ENCODE results near the gene RASSF1.
"Not testable (repeated sequence)": the region's sequence is repeated elsewhere in the genome, so short reads cannot be mapped to it uniquely, and the experiment has no call there.

RASSF1 gene

GRCh38 chr3:50323614-50324199 is 16.9 kb downstream of the RASSF1 start:
- no peak for DNase-seq (ENCODE audit: low read depth)

GRCh38 chr3:50323092-50323600 is 17.5 kb downstream of the RASSF1 start:
- DNase-seq (ENCODE audit: low read depth) = no peak

- DNase-seq (ENCODE audit: low read depth) = no peak
Measured at GRCh38 chr3:50322386-50323091, 18.1 kb downstream of the RASSF1 start, which contains the start of gene HYAL2. Gene HYAL2, minus strand, starts transcription at chr3:50322745. Its CDS starts 2,256 bp downstream, at chr3:50320489.

GRCh38 chr3:50322115-50322385 is 18.6 kb downstream of the RASSF1 start:
- DNase-seq (ENCODE audit: low read depth) = no peak

- DNase-seq (ENCODE audit: low read depth) = peak; percentile 61
Measured at GRCh38 chr3:50321336-50322114, 19.1 kb downstream of the RASSF1 start.

- peak; percentile 37 for DNase-seq (ENCODE audit: low read depth)
Measured at GRCh38 chr3:50320853-50321335, 19.7 kb downstream of the RASSF1 start.

- DNase-seq (ENCODE audit: low read depth) = no peak
Measured at GRCh38 chr3:50319894-50320625, 20.6 kb downstream of the RASSF1 start.

- no peak for DNase-seq (ENCODE audit: low read depth)
Measured at GRCh38 chr3:50319181-50319893, 21.3 kb downstream of the RASSF1 start.

- no peak for DNase-seq (ENCODE audit: low read depth)
Measured at GRCh38 chr3:50318615-50319014, 22.0 kb downstream of the RASSF1 start.

- DNase-seq (ENCODE audit: low read depth) = no peak
Measured at GRCh38 chr3:50318163-50318562, 22.5 kb downstream of the RASSF1 start.

GRCh38 chr3:50317300-50317699 is 23.3 kb downstream of the RASSF1 start:
- no peak for DNase-seq (ENCODE audit: low read depth)

- DNase-seq (ENCODE audit: low read depth) = peak; percentile 75
Measured at GRCh38 chr3:50316657-50317242, 23.9 kb downstream of the RASSF1 start.

- no peak for DNase-seq (ENCODE audit: low read depth)
Measured at GRCh38 chr3:50314816-50315215, 25.8 kb downstream of the RASSF1 start.

GRCh38 chr3:50314342-50314741 is 26.3 kb downstream of the RASSF1 start:
- DNase-seq (ENCODE audit: low read depth) = no peak

GRCh38 chr3:50312041-50312440 is 28.6 kb downstream of the RASSF1 start:
- DNase-seq (ENCODE audit: low read depth) = not testable (repeated sequence)

- DNase-seq (ENCODE audit: low read depth) = no peak
Measured at GRCh38 chr3:50304601-50305000, 36.0 kb downstream of the RASSF1 start.

GRCh38 chr3:50303013-50303815 is 37.4 kb downstream of the RASSF1 start, which contains the start of gene HYAL1:
Gene HYAL1, minus strand, starts transcription at chr3:50303574. Its CDS starts 618 bp downstream, at chr3:50302956.
- DNase-seq (ENCODE audit: low read depth) = no peak

GRCh38 chr3:50302095-50303012 is 38.3 kb downstream of the RASSF1 start:
- no peak for DNase-seq (ENCODE audit: low read depth)

GRCh38 chr3:50300681-50301254 is 39.9 kb downstream of the RASSF1 start:
- no peak for DNase-seq (ENCODE audit: low read depth)

All from T-helper 22 cell (primary cell).